GM12874 (cell line): ENCODE data around the gene CYP4F22.

Experiments used
- CTCF ChIP-seq: IDR thresholded peaks from 2 replicates; pipeline ENCODE4 v1.5.1; 2011; ENCODE audit warnings: low read depth, mild to moderate bottlenecking, control low read depth, low read length, moderate library complexity; ENCODE audit not compliant: insufficient read depth

The CYP4F22 gene

GRCh38 chr19:15576526-15577156, 68.3 kb downstream of the CYP4F22 start:
- TF ChIP-seq CTCF = no peak

- no peak for TF ChIP-seq CTCF
Measured at GRCh38 chr19:15577184-15577771, 69.0 kb downstream of the CYP4F22 start.

GRCh38 chr19:15583346-15583745, 75.0 kb downstream of the CYP4F22 start:
- no peak for TF ChIP-seq CTCF

GRCh38 chr19:15584095-15584494, 75.8 kb downstream of the CYP4F22 start:
- no peak for TF ChIP-seq CTCF

GRCh38 chr19:15584541-15585115, 76.3 kb downstream of the CYP4F22 start:
- peak; percentile 95 for TF ChIP-seq CTCF

GRCh38 chr19:15587663-15588062, 79.3 kb downstream of the CYP4F22 start:
- TF ChIP-seq CTCF = no peak

GRCh38 chr19:15588265-15588664, 79.9 kb downstream of the CYP4F22 start:
- TF ChIP-seq CTCF = no peak
